CD4-positive, alpha-beta T cell treated with Interleukin-17A for 1 hour (primary cell): Measurements from ENCODE around the gene NCBP2.

Experiments
- DNase-seq: peaks from one replicate; pipeline ENCODE4 v3.0.0-alpha.2; 2020

NCBP2 gene

GRCh38 chr3:196936288-196936687 lies 6.0 kb downstream of the NCBP2 start:
- no peak for DNase-seq

- no peak for DNase-seq
These were observed 9.7 kb downstream of the NCBP2 start for GRCh38 chr3:196932600-196932999.

GRCh38 chr3:196931828-196932587 lies 10.3 kb downstream of the NCBP2 start:
- no peak for DNase-seq

- no peak for DNase-seq
These were observed 11.2 kb downstream of the NCBP2 start for GRCh38 chr3:196931157-196931556.

- DNase-seq, result no peak
These were observed 14.5 kb downstream of the NCBP2 start for GRCh38 chr3:196927571-196928453.

- DNase-seq, result no peak
These were observed 21.6 kb downstream of the NCBP2 start for GRCh38 chr3:196920733-196921132.

GRCh38 chr3:196918968-196919367 lies 23.4 kb downstream of the NCBP2 start:
- DNase-seq, result no peak

GRCh38 chr3:196916995-196917394 lies 25.3 kb downstream of the NCBP2 start:
- no peak for DNase-seq

GRCh38 chr3:196916221-196916620 lies 26.1 kb downstream of the NCBP2 start:
- DNase-seq, result no peak

GRCh38 chr3:196915375-196915774 lies 27.0 kb downstream of the NCBP2 start:
- DNase-seq, result no peak

- DNase-seq, result no peak
These were observed 27.5 kb downstream of the NCBP2 start for GRCh38 chr3:196914866-196915265.

GRCh38 chr3:196903740-196904139 lies 38.6 kb downstream of the NCBP2 start:
- no peak for DNase-seq

- no peak for DNase-seq
These were observed 40.0 kb downstream of the NCBP2 start for GRCh38 chr3:196902296-196902695.

- no peak for DNase-seq
These were observed 40.6 kb downstream of the NCBP2 start for GRCh38 chr3:196901768-196902167.

GRCh38 chr3:196896229-196896628 lies 46.1 kb downstream of the NCBP2 start:
- no peak for DNase-seq

- no peak for DNase-seq
These were observed 47.6 kb downstream of the NCBP2 start for GRCh38 chr3:196894557-196895295.

GRCh38 chr3:196889844-196890708 lies 52.3 kb downstream of the NCBP2 start:
- no peak for DNase-seq

GRCh38 chr3:196886144-196886543 lies 56.2 kb downstream of the NCBP2 start:
- DNase-seq, result no peak
